Stimulated activated CD8-positive, alpha-beta memory T cell treated with anti-CD3 and anti-CD28 coated beads, Interleukin-4, amount 100 ng/mL, for 1 hour (primary cell): ENCODE measurements around the gene ESYT2.
"Not testable (repeated sequence)": the region's sequence is repeated elsewhere in the genome, so short reads cannot be mapped to it uniquely, and the experiment has no call there.

Experiments used
- DNase-seq, 2 donors: peaks; one replicate each; pipeline ENCODE4 v3.0.0-alpha.2; 2020; ENCODE audit warnings: low read depth in 2 of 2, low spot score in 1 of 2

ESYT2 gene

GRCh38 chr7:158856883-158857668, 27.8 kb upstream of the ESYT2 start:
- no peak for DNase-seq

- no peak for DNase-seq
These were observed 25.4 kb upstream of the ESYT2 start for GRCh38 chr7:158854681-158855081.

GRCh38 chr7:158850545-158851102, 21.3 kb upstream of the ESYT2 start:
- DNase-seq, result no peak

- DNase-seq, result no peak
These were observed 20.6 kb upstream of the ESYT2 start for GRCh38 chr7:158849768-158850544.

GRCh38 chr7:158849442-158849767, 20.1 kb upstream of the ESYT2 start:
- DNase-seq, result no peak

GRCh38 chr7:158847451-158847866, 18.1 kb upstream of the ESYT2 start:
- DNase-seq, result no peak

- no peak for DNase-seq
These were observed 17.0 kb upstream of the ESYT2 start for GRCh38 chr7:158846304-158846703.

- DNase-seq, result no peak
These were observed 14.5 kb upstream of the ESYT2 start for GRCh38 chr7:158843771-158844170.

GRCh38 chr7:158842486-158842885, 13.2 kb upstream of the ESYT2 start:
- DNase-seq, result no peak

GRCh38 chr7:158840604-158841003, 11.3 kb upstream of the ESYT2 start:
- no peak for DNase-seq

GRCh38 chr7:158839177-158839576, 9.9 kb upstream of the ESYT2 start:
- DNase-seq, result not testable (repeated sequence)

GRCh38 chr7:158837790-158838637, 8.7 kb upstream of the ESYT2 start:
- DNase-seq, result no peak

GRCh38 chr7:158836692-158837091, 7.4 kb upstream of the ESYT2 start:
- no peak for DNase-seq

- no peak for DNase-seq
These were observed 5.8 kb upstream of the ESYT2 start for GRCh38 chr7:158834878-158835784.

GRCh38 chr7:158832994-158833393, 3.7 kb upstream of the ESYT2 start:
- no peak for DNase-seq

GRCh38 chr7:158831738-158832091, 2.4 kb upstream of the ESYT2 start:
- DNase-seq, result no peak

- DNase-seq, result no peak
These were observed 958 bp upstream of the ESYT2 start for GRCh38 chr7:158830211-158830723.

GRCh38 chr7:158829021-158829341, 328 bp downstream of the ESYT2 start:
- peak in 1 of 2 donors; percentile 35 for DNase-seq

GRCh38 chr7:158828133-158829020, 932 bp downstream of the ESYT2 start:
- DNase-seq, result no peak
